ENCODE data around the gene TRPC1.

TRPC1 gene

DNA sequence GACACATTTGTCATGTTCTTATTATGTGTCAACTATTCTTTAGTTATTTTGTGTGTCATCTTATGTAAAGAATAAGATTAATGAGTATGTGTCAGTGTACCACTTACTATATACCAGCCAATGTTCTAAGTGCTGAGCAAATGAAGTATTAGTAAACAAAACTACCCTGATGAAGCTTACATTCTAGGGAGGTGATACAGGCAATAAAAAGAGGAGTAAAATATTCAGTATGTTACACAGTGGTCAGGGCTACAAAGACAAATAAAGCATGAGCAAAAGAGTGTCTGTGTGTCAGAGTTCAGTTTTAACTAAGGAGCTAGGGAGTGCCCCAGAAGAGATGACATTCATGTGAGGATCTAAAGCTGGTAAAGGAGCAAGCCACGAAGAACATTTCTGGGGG, 79.1 kb downstream of the TRPC1 start (continued):
- TF ChIP-seq ZXDB (tag by site-specific recombination; IDR thresholded peaks at IDR 0.05) = no peak
- no peak for TF ChIP-seq ZNF623 (tag by site-specific recombination; IDR thresholded peaks at IDR 0.05)
- TF ChIP-seq ZNF660 (tag by site-specific recombination; IDR thresholded peaks at IDR 0.05) = no peak
- TF ChIP-seq ZIC2 (tag by site-specific recombination; IDR thresholded peaks at IDR 0.05) = no peak
- TF ChIP-seq TRIM28 (IDR thresholded peaks at IDR 0.05; ENCODE audit: borderline replicate concordance, low read length) = no peak
- TF ChIP-seq, protein P1, sequence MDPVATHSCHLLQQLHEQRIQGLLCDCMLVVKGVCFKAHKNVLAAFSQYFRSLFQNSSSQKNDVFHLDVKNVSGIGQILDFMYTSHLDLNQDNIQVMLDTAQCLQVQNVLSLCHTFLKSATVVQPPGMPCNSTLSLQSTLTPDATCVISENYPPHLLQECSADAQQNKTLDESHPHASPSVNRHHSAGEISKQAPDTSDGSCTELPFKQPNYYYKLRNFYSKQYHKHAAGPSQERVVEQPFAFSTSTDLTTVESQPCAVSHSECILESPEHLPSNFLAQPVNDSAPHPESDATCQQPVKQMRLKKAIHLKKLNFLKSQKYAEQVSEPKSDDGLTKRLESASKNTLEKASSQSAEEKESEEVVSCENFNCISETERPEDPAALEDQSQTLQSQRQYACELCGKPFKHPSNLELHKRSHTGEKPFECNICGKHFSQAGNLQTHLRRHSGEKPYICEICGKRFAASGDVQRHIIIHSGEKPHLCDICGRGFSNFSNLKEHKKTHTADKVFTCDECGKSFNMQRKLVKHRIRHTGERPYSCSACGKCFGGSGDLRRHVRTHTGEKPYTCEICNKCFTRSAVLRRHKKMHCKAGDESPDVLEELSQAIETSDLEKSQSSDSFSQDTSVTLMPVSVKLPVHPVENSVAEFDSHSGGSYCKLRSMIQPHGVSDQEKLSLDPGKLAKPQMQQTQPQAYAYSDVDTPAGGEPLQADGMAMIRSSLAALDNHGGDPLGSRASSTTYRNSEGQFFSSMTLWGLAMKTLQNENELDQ (tag by site-specific recombination; IDR thresholded peaks at IDR 0.05; ENCODE audit: low read depth) = no peak

DNA sequence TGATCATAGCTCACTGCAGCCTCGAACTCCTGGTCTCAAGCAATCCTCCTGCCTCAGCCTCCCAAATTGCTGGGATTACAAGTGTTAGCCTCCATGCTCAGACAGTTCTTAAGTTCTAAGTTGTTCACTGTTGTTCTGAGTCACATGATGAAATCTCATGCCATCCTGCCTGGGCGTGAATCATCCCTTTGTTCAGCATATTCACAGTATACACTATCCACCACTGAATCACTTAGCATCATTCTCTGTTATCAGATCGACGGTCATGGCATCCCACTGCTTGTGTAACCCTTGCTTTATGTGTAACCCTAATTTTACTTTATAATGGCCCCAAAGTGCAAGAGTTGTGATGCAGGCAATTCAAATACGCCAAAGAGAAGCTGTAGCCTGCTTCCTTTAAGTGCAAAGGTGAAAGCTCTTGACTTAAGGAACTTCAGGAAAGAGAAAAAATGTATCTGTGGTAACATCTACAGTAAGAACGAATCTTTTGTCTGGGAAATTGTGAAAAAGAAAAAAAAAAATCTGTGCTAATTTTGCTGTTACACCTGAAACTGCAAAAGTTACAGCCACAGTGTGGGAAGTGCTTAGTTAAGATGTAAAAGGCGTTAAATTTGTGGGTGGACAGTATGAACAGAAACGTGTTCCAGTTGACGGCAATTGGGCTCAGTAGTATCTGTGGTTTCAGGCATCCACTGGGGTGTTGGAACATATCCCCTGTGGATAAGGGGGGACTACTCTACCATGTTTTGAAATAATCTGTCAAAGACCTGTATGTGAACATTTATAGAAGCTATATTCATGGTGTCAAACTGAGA, 84.5 kb downstream of the TRPC1 start:
- ChIA-PET CTCF (interaction anchor here (1.2 to 3.6 kb wide), 2 partner anchors 9 to 20 kb away, joined by 5 to 14 read pairs; no protein-coding TSS in a partner anchor), POLR2A (no interaction called here)
- Histone ChIP-seq H3K4me1 (ENCODE audit: control insufficient read depth, insufficient read depth, low read length) (no peaks in the 10 kb centered on the region), H3K9me3 (ENCODE audit: control insufficient read depth, insufficient read depth, low read depth, low read length) (no peaks in the 10 kb centered on the region), H3K36me3 (ENCODE audit: control insufficient read depth in 2 of 2, insufficient read depth in 1 of 2, low read length in 2 of 2) (peaks cover 0 to 14% of the 10 kb centered on the region in 2 experiments; a peak in 1 of 3 replicates), H3K27ac (ENCODE audit: extremely low read depth, low read depth, low read length) (no peak overlapping the region), H3K4me3 (ENCODE audit: low read depth, low read length) (no peak overlapping the region)
- TF ChIP-seq, protein P2, sequence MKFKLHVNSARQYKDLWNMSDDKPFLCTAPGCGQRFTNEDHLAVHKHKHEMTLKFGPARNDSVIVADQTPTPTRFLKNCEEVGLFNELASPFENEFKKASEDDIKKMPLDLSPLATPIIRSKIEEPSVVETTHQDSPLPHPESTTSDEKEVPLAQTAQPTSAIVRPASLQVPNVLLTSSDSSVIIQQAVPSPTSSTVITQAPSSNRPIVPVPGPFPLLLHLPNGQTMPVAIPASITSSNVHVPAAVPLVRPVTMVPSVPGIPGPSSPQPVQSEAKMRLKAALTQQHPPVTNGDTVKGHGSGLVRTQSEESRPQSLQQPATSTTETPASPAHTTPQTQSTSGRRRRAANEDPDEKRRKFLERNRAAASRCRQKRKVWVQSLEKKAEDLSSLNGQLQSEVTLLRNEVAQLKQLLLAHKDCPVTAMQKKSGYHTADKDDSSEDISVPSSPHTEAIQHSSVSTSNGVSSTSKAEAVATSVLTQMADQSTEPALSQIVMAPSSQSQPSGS (tag by site-specific recombination; IDR thresholded peaks at IDR 0.05; ENCODE audit: low read depth) = no peak
- no peak for TF ChIP-seq ZNF473 (tag by site-specific recombination; IDR thresholded peaks at IDR 0.05)
- TF ChIP-seq, protein P3, sequence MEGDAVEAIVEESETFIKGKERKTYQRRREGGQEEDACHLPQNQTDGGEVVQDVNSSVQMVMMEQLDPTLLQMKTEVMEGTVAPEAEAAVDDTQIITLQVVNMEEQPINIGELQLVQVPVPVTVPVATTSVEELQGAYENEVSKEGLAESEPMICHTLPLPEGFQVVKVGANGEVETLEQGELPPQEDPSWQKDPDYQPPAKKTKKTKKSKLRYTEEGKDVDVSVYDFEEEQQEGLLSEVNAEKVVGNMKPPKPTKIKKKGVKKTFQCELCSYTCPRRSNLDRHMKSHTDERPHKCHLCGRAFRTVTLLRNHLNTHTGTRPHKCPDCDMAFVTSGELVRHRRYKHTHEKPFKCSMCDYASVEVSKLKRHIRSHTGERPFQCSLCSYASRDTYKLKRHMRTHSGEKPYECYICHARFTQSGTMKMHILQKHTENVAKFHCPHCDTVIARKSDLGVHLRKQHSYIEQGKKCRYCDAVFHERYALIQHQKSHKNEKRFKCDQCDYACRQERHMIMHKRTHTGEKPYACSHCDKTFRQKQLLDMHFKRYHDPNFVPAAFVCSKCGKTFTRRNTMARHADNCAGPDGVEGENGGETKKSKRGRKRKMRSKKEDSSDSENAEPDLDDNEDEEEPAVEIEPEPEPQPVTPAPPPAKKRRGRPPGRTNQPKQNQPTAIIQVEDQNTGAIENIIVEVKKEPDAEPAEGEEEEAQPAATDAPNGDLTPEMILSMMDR (tag by site-specific recombination; IDR thresholded peaks at IDR 0.05) = no peak
- no peak for TF ChIP-seq FEZF1 (tag by site-specific recombination; IDR thresholded peaks at IDR 0.05)
- TF ChIP-seq, protein P4, sequence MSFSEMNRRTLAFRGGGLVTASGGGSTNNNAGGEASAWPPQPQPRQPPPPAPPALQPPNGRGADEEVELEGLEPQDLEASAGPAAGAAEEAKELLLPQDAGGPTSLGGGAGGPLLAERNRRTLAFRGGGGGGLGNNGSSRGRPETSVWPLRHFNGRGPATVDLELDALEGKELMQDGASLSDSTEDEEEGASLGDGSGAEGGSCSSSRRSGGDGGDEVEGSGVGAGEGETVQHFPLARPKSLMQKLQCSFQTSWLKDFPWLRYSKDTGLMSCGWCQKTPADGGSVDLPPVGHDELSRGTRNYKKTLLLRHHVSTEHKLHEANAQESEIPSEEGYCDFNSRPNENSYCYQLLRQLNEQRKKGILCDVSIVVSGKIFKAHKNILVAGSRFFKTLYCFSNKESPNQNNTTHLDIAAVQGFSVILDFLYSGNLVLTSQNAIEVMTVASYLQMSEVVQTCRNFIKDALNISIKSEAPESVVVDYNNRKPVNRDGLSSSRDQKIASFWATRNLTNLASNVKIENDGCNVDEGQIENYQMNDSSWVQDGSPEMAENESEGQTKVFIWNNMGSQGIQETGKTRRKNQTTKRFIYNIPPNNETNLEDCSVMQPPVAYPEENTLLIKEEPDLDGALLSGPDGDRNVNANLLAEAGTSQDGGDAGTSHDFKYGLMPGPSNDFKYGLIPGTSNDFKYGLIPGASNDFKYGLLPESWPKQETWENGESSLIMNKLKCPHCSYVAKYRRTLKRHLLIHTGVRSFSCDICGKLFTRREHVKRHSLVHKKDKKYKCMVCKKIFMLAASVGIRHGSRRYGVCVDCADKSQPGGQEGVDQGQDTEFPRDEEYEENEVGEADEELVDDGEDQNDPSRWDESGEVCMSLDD (tag by site-specific recombination; IDR thresholded peaks at IDR 0.05) = no peak
- no peak for TF ChIP-seq ZFP3 (tag by site-specific recombination; IDR thresholded peaks at IDR 0.05; ENCODE audit: low read depth)
- TF ChIP-seq, protein P5, sequence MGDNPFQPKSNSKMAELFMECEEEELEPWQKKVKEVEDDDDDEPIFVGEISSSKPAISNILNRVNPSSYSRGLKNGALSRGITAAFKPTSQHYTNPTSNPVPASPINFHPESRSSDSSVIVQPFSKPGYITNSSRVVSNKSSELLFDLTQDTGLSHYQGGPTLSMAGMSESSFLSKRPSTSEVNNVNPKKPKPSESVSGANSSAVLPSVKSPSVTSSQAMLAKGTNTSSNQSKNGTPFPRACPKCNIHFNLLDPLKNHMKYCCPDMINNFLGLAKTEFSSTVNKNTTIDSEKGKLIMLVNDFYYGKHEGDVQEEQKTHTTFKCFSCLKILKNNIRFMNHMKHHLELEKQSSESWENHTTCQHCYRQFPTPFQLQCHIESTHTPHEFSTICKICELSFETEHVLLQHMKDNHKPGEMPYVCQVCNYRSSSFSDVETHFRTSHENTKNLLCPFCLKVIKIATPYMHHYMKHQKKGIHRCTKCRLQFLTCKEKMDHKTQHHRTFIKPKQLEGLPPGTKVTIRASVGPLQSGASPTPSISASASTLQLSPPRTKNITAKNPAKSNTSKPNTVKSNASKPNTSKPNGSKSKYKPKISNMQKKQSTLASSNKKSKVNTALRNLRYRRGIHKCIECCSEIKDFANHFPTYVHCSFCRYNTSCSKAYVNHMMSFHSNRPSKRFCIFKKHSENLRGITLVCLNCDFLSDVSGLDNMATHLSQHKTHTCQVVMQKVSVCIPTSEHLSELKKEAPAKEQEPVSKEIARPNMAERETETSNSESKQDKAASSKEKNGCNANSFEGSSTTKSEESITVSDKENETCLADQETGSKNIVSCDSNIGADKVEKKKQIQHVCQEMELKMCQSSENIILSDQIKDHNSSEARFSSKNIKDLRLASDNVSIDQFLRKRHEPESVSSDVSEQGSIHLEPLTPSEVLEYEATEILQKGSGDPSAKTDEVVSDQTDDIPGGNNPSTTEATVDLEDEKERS (tag by site-specific recombination; IDR thresholded peaks at IDR 0.05) = no peak
